Measurements from ENCODE around the gene MBL2. TPM values are rescaled to one million over a fixed set of nuclear protein-coding genes. Genes with fewer than 3 reads are reported as not detected.

Gene MBL2
- polyA plus RNA-seq, 1 experiment: not detected

DNA sequence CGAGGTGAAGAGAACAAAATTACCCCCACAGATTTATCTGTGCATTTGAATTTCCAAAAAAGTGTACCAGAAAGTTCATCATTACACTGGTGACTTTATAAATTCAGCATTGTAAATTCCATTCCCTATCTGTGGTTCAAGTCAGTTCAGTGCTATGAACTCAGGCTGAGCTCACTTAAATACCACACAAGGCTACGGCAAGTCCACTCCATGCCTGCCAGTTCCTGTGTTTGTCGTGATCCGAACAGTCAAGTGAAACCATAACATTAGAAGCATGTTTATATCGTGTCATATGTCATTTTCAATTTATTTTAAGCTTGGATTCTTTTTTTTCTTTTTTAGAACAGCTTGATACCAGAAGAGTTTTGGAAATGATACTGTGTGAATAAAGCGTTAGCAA lies 14.8 kb downstream of the MBL2 start:
- H3K4me3 ChIP-seq (ENCODE audit: low read depth, low read length): no peak overlapping the region
- H3K27ac ChIP-seq (ENCODE audit: low read depth, low read length): no peak overlapping the region
- H3K27me3 ChIP-seq (ENCODE audit: control insufficient read depth, insufficient read depth, low read length): no peaks in the 10 kb centered on the region
- POLR2A ChIA-PET: no interaction called here
- no peak for TF ChIP-seq CTCF (IDR thresholded peaks at IDR 0.05; ENCODE audit: low read depth, low read length)
- H3K9me3 ChIP-seq (ENCODE audit: control insufficient read depth, insufficient read depth, low read length): no peaks in the 10 kb centered on the region
- CTCF ChIA-PET: interaction anchor here (1.0 kb wide), 3 partner anchors 20 to 23 kb away, joined by 3 to 5 read pairs (median 4); no protein-coding TSS in a partner anchor
- no peak for DNase-seq (ENCODE audit: low read depth, low spot score)

DNA sequence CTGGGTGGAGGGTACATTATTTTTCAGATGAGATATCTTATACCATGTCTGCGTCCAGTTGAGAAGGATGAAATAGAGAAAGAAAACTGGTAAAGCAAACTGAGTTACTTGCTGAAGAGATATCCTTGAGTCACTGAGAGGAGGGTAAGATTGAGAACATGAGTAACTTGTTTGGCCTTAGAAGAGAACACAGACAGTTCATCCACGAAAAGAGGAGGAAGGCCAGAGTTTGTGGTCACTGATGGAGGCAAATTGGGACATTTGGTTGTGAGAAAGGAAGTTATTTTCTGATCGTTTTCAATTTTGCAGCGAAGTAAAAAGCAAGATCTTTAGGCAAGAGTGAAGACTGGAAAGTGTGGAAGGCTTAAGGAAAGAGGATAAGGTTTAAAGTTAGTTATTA lies 15.6 kb downstream of the MBL2 start:
- Histone ChIP-seq H3K27me3 (ENCODE audit: control insufficient read depth, insufficient read depth, low read length) (no peaks in the 10 kb centered on the region), H3K27ac (ENCODE audit: low read depth, low read length) (no peak overlapping the region), H3K4me3 (ENCODE audit: low read depth, low read length) (no peak overlapping the region), H3K9me3 (ENCODE audit: control insufficient read depth, insufficient read depth, low read length) (no peaks in the 10 kb centered on the region)
- ChIA-PET CTCF (interaction anchor here (0.8 kb wide), 1 partner anchor 24 kb away, joined by 4 read pairs; no protein-coding TSS in a partner anchor), POLR2A (no interaction called here)
- DNase-seq (ENCODE audit: low read depth, low spot score): no peak
- no peak for TF ChIP-seq CTCF (IDR thresholded peaks at IDR 0.05; ENCODE audit: low read depth, low read length)

DNA sequence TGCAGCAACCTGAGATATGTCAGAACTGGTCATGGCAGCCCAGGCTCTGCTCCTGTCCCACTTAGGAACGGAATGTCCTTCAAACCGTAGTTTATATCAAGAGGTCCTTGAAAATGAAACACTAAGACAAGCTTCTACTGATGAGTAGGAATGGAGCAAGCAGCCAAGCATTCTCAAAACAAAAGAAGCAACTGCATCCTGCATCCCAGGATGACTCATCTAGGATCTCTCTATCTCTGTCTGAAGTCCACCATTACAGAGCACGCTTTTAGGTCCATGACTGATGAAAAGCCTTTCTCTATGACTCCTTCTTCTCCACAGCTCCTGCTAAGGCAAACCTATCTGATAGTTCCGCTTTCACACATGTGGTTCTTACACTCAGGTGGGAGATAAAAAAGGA lies 16.3 kb downstream of the MBL2 start:
- Histone ChIP-seq H3K27me3 (ENCODE audit: control insufficient read depth, insufficient read depth, low read length) (no peaks in the 10 kb centered on the region), H3K4me3 (ENCODE audit: low read depth, low read length) (no peak overlapping the region), H3K9me3 (ENCODE audit: control insufficient read depth, insufficient read depth, low read length) (no peaks in the 10 kb centered on the region), H3K27ac (ENCODE audit: low read depth, low read length) (no peak overlapping the region)
- TF ChIP-seq CTCF (IDR thresholded peaks at IDR 0.05; ENCODE audit: low read depth, low read length): no peak
- CTCF ChIA-PET: interaction anchor here (0.8 to 1.4 kb wide), 4 partner anchors 15 to 111 kb away, joined by 3 to 4 read pairs (median 4); no protein-coding TSS in a partner anchor
- DNase-seq (ENCODE audit: low read depth, low spot score): no peak
- POLR2A ChIA-PET: no interaction called here

GRCh38 chr10:52755297-52756062 lies 17.1 kb downstream of the MBL2 start:
- no peak overlapping the region for H3K4me3 ChIP-seq (ENCODE audit: low read depth, low read length)
- no peaks in the 10 kb centered on the region for H3K9me3 ChIP-seq (ENCODE audit: control insufficient read depth, insufficient read depth, low read length)
- DNase-seq (ENCODE audit: low read depth, low spot score): peak; percentile 18
- ChIA-PET POLR2A (no interaction called here), CTCF (interaction anchor here (1.0 to 1.5 kb wide), 4 partner anchors 9 to 110 kb away, joined by 3 to 5 read pairs (median 4); no protein-coding TSS in a partner anchor)
- no peaks in the 10 kb centered on the region for H3K27me3 ChIP-seq (ENCODE audit: control insufficient read depth, insufficient read depth, low read length)
- TF ChIP-seq CTCF (IDR thresholded peaks at IDR 0.05; ENCODE audit: low read depth, low read length): no peak
- no peak overlapping the region for H3K27ac ChIP-seq (ENCODE audit: low read depth, low read length)

GRCh38 chr10:52752801-52753445 lies 19.7 kb downstream of the MBL2 start:
- Histone ChIP-seq H3K9me3 (ENCODE audit: control insufficient read depth, insufficient read depth, low read length) (no peaks in the 10 kb centered on the region), H3K27me3 (ENCODE audit: control insufficient read depth, insufficient read depth, low read length) (peaks cover 2% of the 10 kb centered on the region), H3K27ac (ENCODE audit: low read depth, low read length) (no peak overlapping the region), H3K4me3 (ENCODE audit: low read depth, low read length) (no peak overlapping the region)
- TF ChIP-seq CTCF (IDR thresholded peaks at IDR 0.05; ENCODE audit: low read depth, low read length): no peak
- ChIA-PET CTCF (no interaction called here), POLR2A (no interaction called here)
- DNase-seq (ENCODE audit: low read depth, low spot score): no peak

Data from AG04450 (cell line).